ENCODE measurements around the gene TSEN2. TPM values are rescaled to one million over a fixed set of nuclear protein-coding genes. Genes with fewer than 3 reads are reported as not detected.

TSEN2 gene
- total RNA-seq, 1 experiment from 2014 or later: 22.0 TPM

GRCh38 chr3:12553921-12554391 lies 69.7 kb downstream of the TSEN2 start:
- Histone ChIP-seq H4K8ac (replicated peaks; ENCODE audit: insufficient read length, low read depth, low read length) (peak overlapping the region; percentile 77), H3K23me2 (ENCODE audit: insufficient read length, low read depth, low read length, poor library complexity, severe bottlenecking) (peaks cover 12% of the 10 kb centered on the region), H4K91ac (ENCODE audit: insufficient read length, low read depth, low read length) (no peak overlapping the region), H3K4ac (ENCODE audit: low read depth, low read length) (no peak overlapping the region), H3K79me1 (ENCODE audit: insufficient read depth, low read depth, low read length, poor library complexity, severe bottlenecking) (no peaks in the 10 kb centered on the region), H3T11ph (ENCODE audit: low read length) (no peak overlapping the region), H3K27ac (ENCODE audit: insufficient read length, low read depth, low read length) (no peak overlapping the region), H4K20me1 (ENCODE audit: control insufficient read depth, insufficient read depth, insufficient read length) (no peaks in the 10 kb centered on the region), H2AK5ac (ENCODE audit: insufficient read length, low read length) (no peak overlapping the region), H2BK12ac (ENCODE audit: insufficient read length, low read depth, low read length) (peak overlapping the region; percentile 35), H3K4me2 (ENCODE audit: insufficient read depth, insufficient read length, low read length) (no peak overlapping the region), H3K4me1 (ENCODE audit: insufficient read depth, low read length) (no peaks in the 10 kb centered on the region), H2BK20ac (ENCODE audit: low read depth, low read length, poor library complexity, severe bottlenecking) (no peak overlapping the region), H2BK120ac (ENCODE audit: low read depth, low read length, poor library complexity, severe bottlenecking) (no peak overlapping the region), H3K9ac (ENCODE audit: extremely low read depth, insufficient read length, low read length) (no peak overlapping the region), H4K5ac (ENCODE audit: insufficient read length, low read depth, low read length) (no peak overlapping the region), H3K18ac (ENCODE audit: insufficient read length, low read depth, low read length) (peak overlapping the region; percentile 58), H2AFZ (ENCODE audit: low read length) (peak overlapping the region; percentile 82), H3K9me3 (ENCODE audit: control insufficient read depth, low read depth, low read length) (no peaks in the 10 kb centered on the region), H3K14ac (ENCODE audit: insufficient read depth, low read length) (peak overlapping the region; percentile 49), H3K27me3 (ENCODE audit: insufficient read depth, low read length) (no peaks in the 10 kb centered on the region), H3K79me2 (ENCODE audit: insufficient read depth, low read length) (peaks cover 13% of the 10 kb centered on the region; the same call in 1 of the 2 replicates), H3K56ac (ENCODE audit: insufficient read length, low read depth, low read length) (no peak overlapping the region), H2BK5ac (ENCODE audit: insufficient read length, low read length) (no peak overlapping the region), H2BK15ac (ENCODE audit: low read depth, low read length) (0 out of 2 replicates have a peak overlapping the region, but pooled peaks have one; percentile 80), H3K23ac (ENCODE audit: insufficient read length, low read depth, low read length) (no peak overlapping the region)
- Mint-ChIP-seq H3K36me3 (ENCODE audit: insufficient read depth in 1 of 3, low read depth in 3 of 3) (no peaks in the 10 kb centered on the region), H3K27ac (no peak overlapping the region), H3K4me3 (0 out of 5 replicates have a peak overlapping the region, but pooled peaks of 1 of the 2 experiments have one; percentile 42), H3K27me3 (ENCODE audit: low read depth) (peaks cover 13% of the 10 kb centered on the region), H3K9me3 (no peaks in the 10 kb centered on the region), H3K4me1 (peaks cover 15 to 18% of the 10 kb centered on the region in 2 experiments)
- WGBS (ENCODE audit: extremely low coverage, insufficient read length, low lambda C conversion rate): no CpG with 5 or more reads among the region's 26 CpGs
- no peak for TF ChIP-seq CTCF (conservative IDR thresholded peaks at IDR 0.05)
- DNase-seq: peak; percentile 37

Data from H9 (cell line).